Activated CD4-positive, alpha-beta memory T cell treated with anti-CD3 and anti-CD28 coated beads, Interleukin-2, amount 10 ng/mL, durations not matched to agents 7 days and 5 days (primary cell): ENCODE data around the gene KIF25. TPM values are rescaled to one million over a fixed set of nuclear protein-coding genes. Genes with fewer than 3 reads are reported as not detected.
"Not testable (repeated sequence)": the region's sequence is repeated elsewhere in the genome, so short reads cannot be mapped to it uniquely, and the experiment has no call there.

Experiments
- CTCF ChIA-PET: fragments of 350-600 bp; sonication (Branson Sonifier 250); formaldehyde crosslinking; loops from one replicate; lab custom pipeline; 2021; ENCODE audit warnings: antibody characterized with exemption, inconsistent platforms; lab: Charles Lee
- POLR2A ChIA-PET: fragments of 350-600 bp; sonication (Branson Sonifier 250); formaldehyde crosslinking; loops from one replicate; lab custom pipeline; 2021; ENCODE audit warnings: antibody characterized with exemption; lab: Charles Lee
- DNase-seq: peaks from one replicate; pipeline ENCODE4 v3.0.0-alpha.2; 2020
- H3K27ac Mint-ChIP-seq: one replicate; pipeline ENCODE4 v1.8.0; 2021; ENCODE audit warnings: mild to moderate bottlenecking, mixed read lengths
- H3K27me3 Mint-ChIP-seq: one replicate; pipeline ENCODE4 v1.8.0; 2021; ENCODE audit warnings: mixed read lengths
- H3K36me3 Mint-ChIP-seq: one replicate; pipeline ENCODE4 v1.8.0; 2021; ENCODE audit warnings: low read depth, mixed read lengths
- H3K4me1 Mint-ChIP-seq: one replicate; pipeline ENCODE4 v1.8.0; 2021; ENCODE audit warnings: mixed read lengths
- H3K4me3 Mint-ChIP-seq: one replicate; pipeline ENCODE4 v1.8.0; 2021; ENCODE audit warnings: mild to moderate bottlenecking, mixed read lengths
- H3K9me3 Mint-ChIP-seq: one replicate; pipeline ENCODE4 v1.8.0; 2021; ENCODE audit warnings: mixed read lengths
- total RNA-seq, 2 experiments: library from RNA; stranded (reverse); gene quantifications; one replicate each; pipeline ENCODE4 v1.2.3, GENCODE V29; 2021

Gene KIF25
- total RNA-seq, 2 experiments from 2014 or later = not detected

GRCh38 chr6:167993831-167994230 lies 3.6 kb upstream of the KIF25 start:
- H3K36me3 Mint-ChIP-seq = no peaks in the 10 kb centered on the region
- no peaks in the 10 kb centered on the region for H3K4me1 Mint-ChIP-seq
- no peak overlapping the region for H3K27ac Mint-ChIP-seq
- no peaks in the 10 kb centered on the region for H3K27me3 Mint-ChIP-seq
- H3K4me3 Mint-ChIP-seq = no peak overlapping the region
- no peak for DNase-seq
- H3K9me3 Mint-ChIP-seq = no peaks in the 10 kb centered on the region
- ChIA-PET POLR2A (no interaction called here), CTCF (no interaction called here)

DNA sequence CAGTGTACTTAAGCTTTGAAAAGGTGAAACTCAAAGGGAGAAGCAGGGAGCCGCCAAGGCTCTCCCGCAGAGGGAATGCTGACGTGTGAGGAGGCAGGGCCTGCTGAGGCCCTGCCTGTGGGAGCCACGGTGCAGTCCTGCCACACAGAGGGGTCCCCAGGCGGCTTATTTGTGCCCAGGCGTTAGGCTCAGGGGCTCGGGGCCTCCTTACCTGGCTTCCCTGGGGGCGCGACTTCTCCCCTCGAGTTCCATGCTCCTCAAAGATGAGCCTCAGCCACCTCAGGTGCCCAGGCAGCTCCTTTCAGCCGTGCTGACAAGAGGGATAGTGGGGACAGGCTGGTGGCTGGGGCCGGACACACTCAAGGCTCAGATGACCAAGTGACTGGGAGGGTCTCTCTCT lies 2.2 kb upstream of the KIF25 start:
- POLR2A ChIA-PET = no interaction called here
- Mint-ChIP-seq H3K27me3 (no peaks in the 10 kb centered on the region), H3K4me3 (no peak overlapping the region), H3K4me1 (no peaks in the 10 kb centered on the region), H3K9me3 (no peaks in the 10 kb centered on the region), H3K27ac (no peak overlapping the region), H3K36me3 (no peaks in the 10 kb centered on the region)
- CTCF ChIA-PET = no interaction called here
- no peak for DNase-seq

GRCh38 chr6:167995731-167996151 lies 1.7 kb upstream of the KIF25 start:
- Mint-ChIP-seq H3K27me3 (no peaks in the 10 kb centered on the region), H3K27ac (no peak overlapping the region), H3K36me3 (no peaks in the 10 kb centered on the region), H3K4me1 (no peaks in the 10 kb centered on the region), H3K9me3 (no peaks in the 10 kb centered on the region), H3K4me3 (no peak overlapping the region)
- ChIA-PET CTCF (no interaction called here), POLR2A (no interaction called here)
- no peak for DNase-seq

- H3K9me3 Mint-ChIP-seq = peaks cover 6% of the 10 kb centered on the region
- CTCF ChIA-PET = no interaction called here
- DNase-seq = no peak
- H3K36me3 Mint-ChIP-seq = no peaks in the 10 kb centered on the region
- peaks cover 1% of the 10 kb centered on the region for H3K4me1 Mint-ChIP-seq
- H3K4me3 Mint-ChIP-seq = no peak overlapping the region
- POLR2A ChIA-PET = no interaction called here
- no peak overlapping the region for H3K27ac Mint-ChIP-seq
- H3K27me3 Mint-ChIP-seq = no peaks in the 10 kb centered on the region
Observed at GRCh38 chr6:167996424-167997199, 859 bp upstream of the KIF25 start.

GRCh38 chr6:167998215-167998614 lies 744 bp downstream of the KIF25 start:
- POLR2A ChIA-PET = no interaction called here
- Mint-ChIP-seq H3K9me3 (peaks cover 6% of the 10 kb centered on the region), H3K27me3 (no peaks in the 10 kb centered on the region), H3K27ac (no peak overlapping the region), H3K36me3 (no peaks in the 10 kb centered on the region), H3K4me1 (peaks cover 9% of the 10 kb centered on the region), H3K4me3 (no peak overlapping the region)
- CTCF ChIA-PET = no interaction called here
- no peak for DNase-seq

GRCh38 chr6:168000198-168001028 lies 2.9 kb downstream of the KIF25 start:
- no peak for DNase-seq
- Mint-ChIP-seq H3K27ac (no peak overlapping the region), H3K27me3 (no peaks in the 10 kb centered on the region), H3K4me1 (peaks cover 9% of the 10 kb centered on the region), H3K36me3 (no peaks in the 10 kb centered on the region), H3K9me3 (peaks cover 6% of the 10 kb centered on the region), H3K4me3 (no peak overlapping the region)
- CTCF ChIA-PET = no interaction called here
- POLR2A ChIA-PET = no interaction called here

DNA sequence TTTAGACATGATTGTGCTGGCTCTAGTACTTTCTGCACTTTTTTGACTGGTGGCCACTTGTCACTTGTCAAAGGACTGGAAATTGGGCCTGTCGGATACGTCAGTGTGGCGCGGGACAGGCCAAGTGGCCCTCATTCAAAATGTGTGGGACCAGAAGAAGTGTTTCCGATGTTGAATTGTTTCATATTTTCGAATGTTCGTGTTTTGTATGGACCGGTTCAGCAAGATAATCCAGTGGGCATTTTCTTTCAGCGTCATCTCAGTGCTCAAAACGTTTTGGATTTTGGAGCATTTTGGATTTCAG lies 3.5 kb downstream of the KIF25 start:
- no peak for DNase-seq
- Mint-ChIP-seq H3K4me3 (no peak overlapping the region), H3K27me3 (no peaks in the 10 kb centered on the region), H3K36me3 (no peaks in the 10 kb centered on the region), H3K4me1 (peaks cover 9% of the 10 kb centered on the region), H3K9me3 (peaks cover 6% of the 10 kb centered on the region), H3K27ac (no peak overlapping the region)
- ChIA-PET CTCF (no interaction called here), POLR2A (no interaction called here)

- H3K36me3 Mint-ChIP-seq, H3K27ac Mint-ChIP-seq, H3K27me3 Mint-ChIP-seq, H3K4me1 Mint-ChIP-seq, CTCF ChIA-PET, H3K9me3 Mint-ChIP-seq, POLR2A ChIA-PET, H3K4me3 Mint-ChIP-seq, DNase-seq: not testable (repeated sequence)
Observed at GRCh38 chr6:168001514-168001913, 4.0 kb downstream of the KIF25 start.

GRCh38 chr6:168002804-168003203 lies 5.3 kb downstream of the KIF25 start:
- ChIA-PET POLR2A (no interaction called here), CTCF (no interaction called here)
- no peak for DNase-seq
- no peaks in the 10 kb centered on the region for H3K36me3 Mint-ChIP-seq
- no peaks in the 10 kb centered on the region for H3K27me3 Mint-ChIP-seq
- H3K9me3 Mint-ChIP-seq = peaks cover 6% of the 10 kb centered on the region
- no peak overlapping the region for H3K27ac Mint-ChIP-seq
- no peak overlapping the region for H3K4me3 Mint-ChIP-seq
- H3K4me1 Mint-ChIP-seq = peaks cover 9% of the 10 kb centered on the region

DNA sequence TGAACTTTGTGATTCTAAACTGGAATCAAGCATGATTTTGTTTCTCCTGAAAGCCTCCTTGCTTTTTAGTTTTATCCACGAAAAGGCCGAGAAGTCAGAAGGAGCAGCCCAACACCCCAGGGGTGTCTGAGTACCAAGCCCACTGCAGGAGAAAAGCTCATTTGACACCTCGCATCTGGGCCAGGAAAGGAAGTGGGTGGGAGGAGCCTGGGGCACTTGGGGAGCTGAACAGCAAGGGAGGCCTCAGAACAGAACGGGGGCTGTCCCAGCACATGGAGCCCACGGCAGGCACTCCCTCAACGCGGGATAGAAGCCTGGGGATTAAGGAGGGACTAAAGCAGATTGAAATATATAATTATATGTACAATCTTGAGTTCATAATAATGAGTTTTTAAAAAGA lies 6.6 kb downstream of the KIF25 start:
- CTCF ChIA-PET = no interaction called here
- H3K9me3 Mint-ChIP-seq = peaks cover 8% of the 10 kb centered on the region
- peaks cover 9% of the 10 kb centered on the region for H3K4me1 Mint-ChIP-seq
- POLR2A ChIA-PET = no interaction called here
- H3K4me3 Mint-ChIP-seq = no peak overlapping the region
- no peak for DNase-seq
- H3K27ac Mint-ChIP-seq = no peak overlapping the region
- H3K27me3 Mint-ChIP-seq = no peaks in the 10 kb centered on the region
- H3K36me3 Mint-ChIP-seq = no peaks in the 10 kb centered on the region

GRCh38 chr6:168004945-168005344 lies 7.5 kb downstream of the KIF25 start:
- H3K4me1 Mint-ChIP-seq = peaks cover 9% of the 10 kb centered on the region
- ChIA-PET POLR2A (no interaction called here), CTCF (no interaction called here)
- H3K9me3 Mint-ChIP-seq = peaks cover 8% of the 10 kb centered on the region
- H3K36me3 Mint-ChIP-seq = no peaks in the 10 kb centered on the region
- H3K27me3 Mint-ChIP-seq = no peaks in the 10 kb centered on the region
- H3K4me3 Mint-ChIP-seq = no peak overlapping the region
- no peak for DNase-seq
- H3K27ac Mint-ChIP-seq = no peak overlapping the region

DNA sequence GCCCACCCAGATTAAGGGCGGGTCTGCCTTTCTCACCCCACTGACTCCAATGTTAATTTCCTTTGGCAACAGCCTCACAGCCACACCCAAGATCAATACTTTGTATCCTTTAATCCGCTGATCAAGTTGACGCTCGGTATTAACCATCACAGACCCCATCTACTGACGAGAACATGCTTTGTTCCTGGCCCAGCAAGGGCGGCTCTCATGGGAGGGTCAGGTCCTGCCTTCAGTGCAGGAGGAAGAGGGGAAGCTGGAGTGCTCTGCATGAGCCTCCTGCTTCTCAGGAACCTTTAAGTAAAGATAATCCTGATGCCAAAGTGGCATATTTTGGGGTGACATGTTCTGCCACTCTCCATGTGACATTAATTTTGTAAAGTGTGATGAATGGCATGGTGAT lies 8.3 kb downstream of the KIF25 start:
- Mint-ChIP-seq H3K4me3 (no peak overlapping the region), H3K27ac (no peak overlapping the region), H3K27me3 (no peaks in the 10 kb centered on the region), H3K36me3 (no peaks in the 10 kb centered on the region), H3K4me1 (peaks cover 9% of the 10 kb centered on the region), H3K9me3 (peaks cover 14% of the 10 kb centered on the region)
- POLR2A ChIA-PET = no interaction called here
- no peak for DNase-seq
- CTCF ChIA-PET = no interaction called here

GRCh38 chr6:168007592-168008338 lies 10.3 kb downstream of the KIF25 start:
- Mint-ChIP-seq H3K27ac (no peak overlapping the region), H3K4me1 (peaks cover 3% of the 10 kb centered on the region), H3K36me3 (peaks cover 3% of the 10 kb centered on the region), H3K27me3 (peaks cover 1% of the 10 kb centered on the region), H3K4me3 (no peak overlapping the region), H3K9me3 (peaks cover 21% of the 10 kb centered on the region)
- POLR2A ChIA-PET = no interaction called here
- CTCF ChIA-PET = no interaction called here
- DNase-seq = no peak
